Kidney epithelial cell (primary cell): ENCODE data around the gene RAMP3. TPM values are rescaled to one million over a fixed set of nuclear protein-coding genes. Genes with fewer than 3 reads are reported as not detected.

ENCODE experiments used
- DNase-seq: peaks from one replicate; pipeline ENCODE4 v3.0.0-alpha.2; 2010; ENCODE audit warnings: low read depth
- H3K27me3 ChIP-seq: 2 replicates; pipeline ENCODE4 v1.6.0; 2011; ENCODE audit warnings: low read length; ENCODE audit not compliant: control insufficient read depth, insufficient read depth
- H3K36me3 ChIP-seq: 2 replicates; pipeline ENCODE4 v1.5.1; 2011; ENCODE audit warnings: low read length; ENCODE audit not compliant: control insufficient read depth, insufficient read depth
- H3K4me3 ChIP-seq: 2 replicates; pipeline ENCODE4 v1.5.1; 2011; ENCODE audit warnings: low read depth, mild to moderate bottlenecking, control low read depth, low read length
- total RNA-seq: library from RNA; depleted of rRNA; stranded (reverse); fragments of >200 nt; gene quantifications from 2 replicates; pipeline ENCODE4 v1.2.3, GENCODE V29; 2015
- TF ChIP-seq, protein P1 (sequence below): IDR thresholded peaks from 2 replicates; pipeline ENCODE4 v1.5.1; 2011; ENCODE audit warnings: mild to moderate bottlenecking, moderate library complexity, low read length, control low read depth, inconsistent platforms; ENCODE audit not compliant: insufficient read depth, poor library complexity, severe bottlenecking

The RAMP3 gene
- total RNA-seq, 1 donor from 2014 or later = not detected

DNA sequence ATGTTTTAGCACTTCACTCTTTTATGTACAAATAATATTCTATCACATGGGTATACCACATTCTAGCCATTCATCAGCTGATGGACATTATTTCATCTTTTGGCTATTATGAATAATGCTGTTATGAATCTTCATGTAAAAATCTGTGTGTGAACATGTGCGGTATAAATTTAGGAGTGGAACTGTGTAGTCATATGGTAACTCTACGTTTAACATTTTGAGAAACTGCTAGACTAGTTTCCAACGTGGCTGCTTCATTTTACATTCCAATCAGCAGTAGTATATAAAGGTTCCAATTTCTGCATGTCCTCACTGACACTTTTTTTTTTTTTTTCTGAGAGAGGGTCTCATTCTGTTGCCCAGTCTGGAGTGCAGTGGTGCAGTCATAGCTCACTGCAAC lies 8.3 kb downstream of the RAMP3 start:
- no peaks in the 10 kb centered on the region for H3K27me3 ChIP-seq
- TF ChIP-seq, protein P1, sequence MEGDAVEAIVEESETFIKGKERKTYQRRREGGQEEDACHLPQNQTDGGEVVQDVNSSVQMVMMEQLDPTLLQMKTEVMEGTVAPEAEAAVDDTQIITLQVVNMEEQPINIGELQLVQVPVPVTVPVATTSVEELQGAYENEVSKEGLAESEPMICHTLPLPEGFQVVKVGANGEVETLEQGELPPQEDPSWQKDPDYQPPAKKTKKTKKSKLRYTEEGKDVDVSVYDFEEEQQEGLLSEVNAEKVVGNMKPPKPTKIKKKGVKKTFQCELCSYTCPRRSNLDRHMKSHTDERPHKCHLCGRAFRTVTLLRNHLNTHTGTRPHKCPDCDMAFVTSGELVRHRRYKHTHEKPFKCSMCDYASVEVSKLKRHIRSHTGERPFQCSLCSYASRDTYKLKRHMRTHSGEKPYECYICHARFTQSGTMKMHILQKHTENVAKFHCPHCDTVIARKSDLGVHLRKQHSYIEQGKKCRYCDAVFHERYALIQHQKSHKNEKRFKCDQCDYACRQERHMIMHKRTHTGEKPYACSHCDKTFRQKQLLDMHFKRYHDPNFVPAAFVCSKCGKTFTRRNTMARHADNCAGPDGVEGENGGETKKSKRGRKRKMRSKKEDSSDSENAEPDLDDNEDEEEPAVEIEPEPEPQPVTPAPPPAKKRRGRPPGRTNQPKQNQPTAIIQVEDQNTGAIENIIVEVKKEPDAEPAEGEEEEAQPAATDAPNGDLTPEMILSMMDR = no peak
- DNase-seq = no peak
- H3K4me3 ChIP-seq = no peak overlapping the region
- no peaks in the 10 kb centered on the region for H3K36me3 ChIP-seq

DNA sequence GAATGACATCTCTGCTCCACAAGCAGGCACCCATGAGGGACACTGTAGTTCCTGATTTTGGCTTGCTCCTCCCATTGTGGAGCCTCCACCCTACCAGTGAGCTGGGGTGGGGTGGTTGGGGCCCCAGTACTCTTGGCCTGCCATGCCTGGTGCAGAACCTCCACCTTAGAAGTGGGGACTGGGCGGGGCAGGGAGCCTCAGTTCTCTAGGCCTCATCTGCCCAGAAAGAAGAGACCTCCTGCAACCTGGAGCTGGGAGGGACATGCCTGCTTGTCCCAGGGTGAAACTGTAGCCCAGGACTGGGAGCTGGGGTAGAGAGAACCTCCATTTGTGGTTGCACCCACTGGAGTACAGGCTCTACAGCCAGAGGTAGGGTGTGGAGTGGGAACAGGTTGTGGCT lies 14.4 kb downstream of the RAMP3 start:
- no peak overlapping the region for H3K4me3 ChIP-seq
- no peak for DNase-seq
- H3K36me3 ChIP-seq = no peaks in the 10 kb centered on the region
- TF ChIP-seq, protein P1 = no peak
- H3K27me3 ChIP-seq = no peaks in the 10 kb centered on the region

DNA sequence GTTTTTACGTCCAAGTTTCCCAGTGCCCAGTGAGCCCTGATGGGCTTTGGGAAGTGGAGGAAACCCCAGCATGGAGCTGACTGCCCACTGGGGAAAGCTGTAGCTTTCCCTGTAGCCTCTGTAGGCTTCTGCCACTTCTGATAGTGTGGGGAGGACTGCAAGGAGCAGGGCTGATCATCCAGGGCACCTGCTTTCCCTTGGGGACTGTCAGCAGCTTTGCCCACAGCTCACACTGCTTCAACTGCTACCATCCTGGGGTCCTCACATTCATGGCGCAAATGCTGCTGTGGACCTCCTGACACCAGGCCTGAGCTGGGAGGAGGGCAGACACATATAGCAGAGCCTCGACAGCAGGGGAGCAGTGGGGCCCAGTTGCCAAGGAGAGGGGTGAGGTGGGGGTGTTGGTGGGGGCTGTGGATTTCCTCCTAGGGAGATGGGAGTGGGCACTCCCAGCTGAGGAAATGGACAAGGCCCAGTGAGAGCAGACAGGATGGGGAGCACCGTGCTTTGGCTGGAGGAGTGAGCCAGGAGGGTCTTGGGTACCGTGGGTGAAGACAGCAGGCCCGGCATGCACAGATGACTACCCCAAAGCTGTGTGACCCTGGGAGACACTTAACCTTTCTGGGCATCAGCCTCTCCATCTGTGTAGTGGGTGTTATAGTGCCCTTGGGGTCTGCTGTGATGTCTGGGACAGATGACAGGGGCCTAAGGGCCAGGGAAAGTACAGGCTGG lies 16.2 kb downstream of the RAMP3 start:
- H3K27me3 ChIP-seq = peaks cover 2% of the 10 kb centered on the region
- TF ChIP-seq, protein P1 = no peak
- H3K4me3 ChIP-seq = no peak overlapping the region
- H3K36me3 ChIP-seq = no peaks in the 10 kb centered on the region
- no peak for DNase-seq

DNA sequence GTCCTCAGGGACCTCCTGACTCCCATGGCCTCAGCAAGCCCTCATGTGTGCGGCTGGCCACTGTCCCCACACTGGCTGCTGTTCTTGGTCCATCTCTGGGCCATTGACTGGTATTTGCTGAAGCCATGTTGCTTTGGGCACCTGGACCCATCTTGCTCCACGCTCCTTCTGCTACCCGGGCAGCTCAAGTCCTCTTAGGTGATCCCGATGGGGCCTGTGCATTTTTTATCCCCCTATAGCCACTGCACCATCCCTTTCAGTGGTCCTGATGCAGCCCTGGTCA lies 16.7 kb downstream of the RAMP3 start:
- DNase-seq = no peak
- H3K4me3 ChIP-seq = no peak overlapping the region
- no peaks in the 10 kb centered on the region for H3K36me3 ChIP-seq
- TF ChIP-seq, protein P1 = no peak
- peaks cover 2% of the 10 kb centered on the region for H3K27me3 ChIP-seq

DNA sequence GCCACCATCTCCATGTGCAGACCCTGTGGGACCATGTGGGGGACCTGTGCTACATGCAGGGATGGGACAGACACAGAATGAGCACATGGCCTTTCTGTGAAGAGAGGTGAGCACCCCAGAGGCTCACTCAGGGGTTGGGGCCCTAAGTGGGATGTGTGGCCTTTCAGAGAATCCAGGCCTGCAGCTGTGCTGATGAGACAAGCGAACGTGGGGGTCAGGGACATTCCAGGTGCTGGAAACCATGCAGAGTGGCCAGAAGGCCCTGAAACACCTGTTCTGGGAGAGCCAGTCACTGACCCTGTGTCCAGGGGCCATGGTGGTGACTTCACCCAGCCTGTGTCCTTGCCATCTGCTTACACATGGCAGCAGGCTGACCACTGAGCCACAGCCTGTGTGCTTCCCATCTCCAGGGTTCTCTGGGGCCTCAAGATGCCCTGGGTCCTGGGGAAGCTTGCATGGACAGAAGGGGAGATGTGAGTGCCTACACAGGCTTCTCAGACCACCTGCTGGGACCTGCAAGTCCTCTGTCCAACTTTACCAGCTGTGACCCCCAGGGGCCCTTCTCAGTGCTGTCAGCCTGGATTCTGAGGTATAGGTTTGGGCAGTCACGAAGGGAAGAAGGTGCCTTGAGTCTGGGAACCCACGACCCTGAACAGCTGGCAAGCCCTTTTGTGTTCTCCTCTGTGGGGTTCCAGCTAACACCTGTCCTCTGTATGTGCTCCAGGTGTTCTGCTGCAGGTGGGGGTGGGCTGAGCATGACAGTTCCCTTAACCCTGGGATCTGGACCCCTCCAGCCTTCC lies 17.6 kb downstream of the RAMP3 start:
- DNase-seq = no peak
- Histone ChIP-seq H3K4me3 (no peak overlapping the region), H3K27me3 (peaks cover 2% of the 10 kb centered on the region), H3K36me3 (no peaks in the 10 kb centered on the region)
- TF ChIP-seq, protein P1 = no peak
